Effector memory CD8-positive, alpha-beta T cell (primary cell): ENCODE data around the gene FYB2.

Experiments
- ATAC-seq: fragments of 150-1000 bp; cut with Tn5 transposase; replicated peaks from 2 replicates; pipeline ENCODE4 v1.10.0; 2021; ENCODE audit warnings: mild to moderate bottlenecking, moderate library complexity
- DNase-seq, 3 experiments: peaks; one replicate each; pipeline ENCODE4 v3.0.0; 2021
- H3K27ac Mint-ChIP-seq, 2 donors: one replicate each; pipeline ENCODE4 v1.8.0; 2022; ENCODE audit warnings: mild to moderate bottlenecking in 2 of 2, mixed read lengths in 2 of 2, moderate library complexity in 2 of 2
- H3K27me3 Mint-ChIP-seq, 2 donors: one replicate each; pipeline ENCODE4 v1.8.0; 2022; ENCODE audit warnings: mixed read lengths in 2 of 2
- H3K36me3 Mint-ChIP-seq: one replicate; pipeline ENCODE4 v1.8.0; 2022; ENCODE audit warnings: mild to moderate bottlenecking, moderate library complexity, mixed read lengths; ENCODE audit not compliant: insufficient read depth
- H3K4me1 Mint-ChIP-seq, 2 donors: one replicate each; pipeline ENCODE4 v1.8.0; 2022; ENCODE audit warnings: low read depth in 2 of 2, mixed read lengths in 2 of 2
- H3K4me3 Mint-ChIP-seq, 2 donors: one replicate each; pipeline ENCODE4 v1.8.0; 2022; ENCODE audit warnings: mild to moderate bottlenecking in 2 of 2, mixed read lengths in 2 of 2, moderate library complexity in 2 of 2
- H3K9me3 Mint-ChIP-seq, 2 donors: one replicate each; pipeline ENCODE4 v1.8.0; 2022; ENCODE audit warnings: mixed read lengths in 2 of 2
- total RNA-seq, 9 experiments: gene quantifications; one replicate each; lab custom pipeline; 2026; lab: John Stamatoyannopoulos, UW

Gene FYB2, protein sequence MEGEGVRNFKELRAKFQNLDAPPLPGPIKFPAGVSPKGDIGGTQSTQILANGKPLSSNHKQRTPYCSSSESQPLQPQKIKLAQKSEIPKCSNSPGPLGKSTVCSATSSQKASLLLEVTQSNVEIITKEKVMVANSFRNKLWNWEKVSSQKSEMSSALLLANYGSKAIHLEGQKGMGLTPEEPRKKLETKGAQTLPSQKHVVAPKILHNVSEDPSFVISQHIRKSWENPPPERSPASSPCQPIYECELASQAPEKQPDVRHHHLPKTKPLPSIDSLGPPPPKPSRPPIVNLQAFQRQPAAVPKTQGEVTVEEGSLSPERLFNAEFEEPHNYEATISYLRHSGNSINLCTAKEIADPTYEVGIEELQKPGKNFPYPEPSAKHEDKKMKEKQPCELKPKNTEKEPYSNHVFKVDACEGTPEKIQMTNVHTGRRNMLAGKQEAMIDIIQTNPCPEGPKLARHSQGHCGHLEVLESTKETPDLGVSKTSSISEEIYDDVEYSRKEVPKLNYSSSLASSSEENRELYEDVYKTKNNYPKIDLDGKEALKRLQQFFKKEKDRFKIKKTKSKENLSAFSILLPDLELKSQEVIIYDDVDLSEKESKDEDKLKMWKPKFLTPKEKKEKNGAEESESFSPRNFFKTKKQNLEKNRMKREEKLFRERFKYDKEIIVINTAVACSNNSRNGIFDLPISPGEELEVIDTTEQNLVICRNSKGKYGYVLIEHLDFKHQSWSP
- total RNA-seq, result 0 to 0.06 (median 0) reads per million in 9 experiments

DNA sequence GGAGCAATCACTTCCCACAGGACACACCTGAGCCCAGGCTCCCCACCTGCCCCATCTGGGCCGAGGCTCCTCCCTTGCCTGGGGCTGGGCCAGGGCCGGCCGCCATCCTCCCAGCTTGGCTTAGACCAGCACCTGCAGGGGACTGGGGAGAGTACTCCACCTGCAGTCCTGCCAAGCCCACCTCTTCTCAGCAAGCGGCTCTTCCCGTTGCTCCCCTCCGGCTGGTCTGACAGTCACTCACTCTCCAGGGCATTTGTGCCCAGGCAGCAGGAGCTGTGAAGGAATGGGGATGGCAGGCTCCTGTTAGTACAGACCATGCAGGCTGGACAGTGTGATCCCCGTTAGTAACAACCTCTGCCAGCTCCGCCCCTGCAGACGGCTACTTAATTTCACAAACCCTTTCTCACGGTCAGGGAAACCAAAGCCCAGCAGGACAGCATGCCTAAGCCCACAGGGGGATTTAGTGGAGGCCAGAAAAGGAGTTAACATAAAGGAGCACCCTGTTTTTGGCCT is at the start of gene FYB2:
TSS of gene FYB2 (minus strand) at position 18 of the 513 bp plus-strand sequence. CDS start 114 bp downstream, outside the sequence.
- ATAC-seq (no peak), DNase-seq (no peak)
- Mint-ChIP-seq H3K36me3 (no peaks in the 10 kb centered on the region), H3K27me3 (peaks cover 38 to 66% of the 10 kb centered on the region in 2 donors), H3K4me1 (no peaks in the 10 kb centered on the region), H3K4me3 (no peak within 1 kb of the TSS), H3K27ac (no peak within 1 kb of the TSS), H3K9me3 (peaks cover 0 to 6% of the 10 kb centered on the region in 2 donors)

DNA sequence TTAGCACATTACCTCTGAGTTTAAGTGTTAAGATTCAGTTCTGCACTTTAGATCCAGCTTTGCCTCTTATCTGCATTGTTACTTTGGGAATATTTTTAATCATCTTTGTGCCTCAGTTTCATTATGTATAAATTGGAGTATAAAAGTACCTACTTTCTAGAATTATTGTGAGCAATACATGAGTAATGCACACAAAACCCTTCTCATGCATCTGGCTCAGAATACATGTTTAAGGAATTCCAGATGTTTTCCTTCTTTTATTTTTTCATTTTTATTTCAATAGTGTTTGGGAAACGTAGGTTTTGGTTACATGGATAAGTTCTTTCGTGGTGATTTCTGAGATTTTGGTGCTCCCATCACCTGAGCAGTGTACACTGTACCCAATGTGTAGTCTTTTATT is 49.6 kb upstream of the FYB2 start:
- Mint-ChIP-seq H3K4me3 (no peak overlapping the region), H3K4me1 (no peaks in the 10 kb centered on the region), H3K27ac (no peak overlapping the region), H3K36me3 (no peaks in the 10 kb centered on the region), H3K9me3 (peaks cover 0 to 4% of the 10 kb centered on the region in 2 donors), H3K27me3 (peaks cover 18 to 29% of the 10 kb centered on the region in 2 donors)
- ATAC-seq, result no peak
- DNase-seq, result no peak

DNA sequence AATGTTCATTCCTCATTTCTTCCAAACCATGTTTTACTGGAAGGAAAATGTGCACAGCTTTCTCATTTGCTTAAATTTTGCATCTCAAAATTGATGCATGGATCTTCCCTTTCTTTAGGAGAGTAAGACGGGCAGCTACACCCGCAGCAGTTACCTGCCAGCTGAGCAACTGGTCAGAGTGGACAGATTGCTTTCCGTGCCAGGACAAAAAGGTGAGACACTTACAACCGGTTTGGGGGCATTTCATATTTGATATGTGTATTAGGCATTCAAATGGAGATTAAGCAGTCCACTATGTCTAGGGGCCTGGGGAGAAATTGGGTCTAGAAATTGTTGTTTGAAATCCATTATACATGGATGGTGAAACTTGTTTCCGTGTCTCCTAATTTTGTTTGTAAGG is 48.3 kb upstream of the FYB2 start:
- Mint-ChIP-seq H3K27ac (no peak overlapping the region), H3K27me3 (peaks cover 18 to 29% of the 10 kb centered on the region in 2 donors), H3K9me3 (peaks cover 0 to 4% of the 10 kb centered on the region in 2 donors), H3K36me3 (no peaks in the 10 kb centered on the region), H3K4me3 (no peak overlapping the region), H3K4me1 (no peaks in the 10 kb centered on the region)
- ATAC-seq, result no peak
- DNase-seq, result no peak

DNA sequence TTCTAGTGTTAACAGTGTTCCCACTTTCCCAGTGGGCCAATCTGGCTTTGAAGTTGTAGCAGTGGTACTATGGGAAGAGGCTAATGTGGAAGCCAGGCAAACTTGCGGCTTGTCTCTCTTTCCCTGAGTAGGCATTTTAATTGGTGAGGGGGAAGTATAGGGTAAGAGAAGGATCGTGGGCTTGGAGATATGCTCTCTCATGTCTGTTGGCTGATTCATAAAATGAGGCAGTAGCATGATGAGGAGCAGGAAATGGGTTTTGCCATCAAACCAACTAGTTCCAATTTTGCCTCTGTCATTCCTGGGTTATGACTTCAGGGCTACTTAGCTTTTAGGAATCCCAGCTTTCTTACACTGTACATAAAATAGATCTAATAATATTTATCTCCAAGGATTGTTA is 47.5 kb upstream of the FYB2 start:
- Mint-ChIP-seq H3K4me1 (no peaks in the 10 kb centered on the region), H3K4me3 (no peak overlapping the region), H3K9me3 (peaks cover 0 to 4% of the 10 kb centered on the region in 2 donors), H3K27ac (no peak overlapping the region), H3K27me3 (peaks cover 18 to 29% of the 10 kb centered on the region in 2 donors), H3K36me3 (no peaks in the 10 kb centered on the region)
- DNase-seq (no peak), ATAC-seq (no peak)

DNA sequence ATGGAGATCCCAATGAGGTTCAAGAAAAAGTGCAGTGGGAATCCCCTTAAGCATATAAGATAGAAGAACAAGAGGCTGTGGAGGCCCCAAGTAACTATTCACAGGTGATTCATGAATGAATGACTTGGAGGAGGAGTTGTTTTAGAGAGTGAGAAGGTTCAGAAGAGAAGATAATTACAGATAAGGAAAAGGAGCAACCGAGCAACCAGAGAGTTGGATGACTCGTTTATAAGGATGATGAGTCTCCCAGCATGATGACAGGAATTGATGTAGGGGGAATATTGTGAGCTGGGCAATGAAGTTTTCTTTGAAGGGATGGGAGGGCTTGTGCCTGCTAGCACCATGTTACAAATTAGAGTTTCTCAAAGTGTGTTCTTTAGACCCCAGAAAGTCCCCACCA is 45.2 kb upstream of the FYB2 start:
- ATAC-seq (no peak), DNase-seq (no peak)
- peaks cover 0 to 6% of the 10 kb centered on the region in 2 donors for H3K9me3 Mint-ChIP-seq
- H3K27ac Mint-ChIP-seq, result no peak overlapping the region
- H3K4me1 Mint-ChIP-seq, result no peaks in the 10 kb centered on the region
- peaks cover 8 to 19% of the 10 kb centered on the region in 2 donors for H3K27me3 Mint-ChIP-seq
- H3K4me3 Mint-ChIP-seq, result no peak overlapping the region
- H3K36me3 Mint-ChIP-seq, result no peaks in the 10 kb centered on the region

DNA sequence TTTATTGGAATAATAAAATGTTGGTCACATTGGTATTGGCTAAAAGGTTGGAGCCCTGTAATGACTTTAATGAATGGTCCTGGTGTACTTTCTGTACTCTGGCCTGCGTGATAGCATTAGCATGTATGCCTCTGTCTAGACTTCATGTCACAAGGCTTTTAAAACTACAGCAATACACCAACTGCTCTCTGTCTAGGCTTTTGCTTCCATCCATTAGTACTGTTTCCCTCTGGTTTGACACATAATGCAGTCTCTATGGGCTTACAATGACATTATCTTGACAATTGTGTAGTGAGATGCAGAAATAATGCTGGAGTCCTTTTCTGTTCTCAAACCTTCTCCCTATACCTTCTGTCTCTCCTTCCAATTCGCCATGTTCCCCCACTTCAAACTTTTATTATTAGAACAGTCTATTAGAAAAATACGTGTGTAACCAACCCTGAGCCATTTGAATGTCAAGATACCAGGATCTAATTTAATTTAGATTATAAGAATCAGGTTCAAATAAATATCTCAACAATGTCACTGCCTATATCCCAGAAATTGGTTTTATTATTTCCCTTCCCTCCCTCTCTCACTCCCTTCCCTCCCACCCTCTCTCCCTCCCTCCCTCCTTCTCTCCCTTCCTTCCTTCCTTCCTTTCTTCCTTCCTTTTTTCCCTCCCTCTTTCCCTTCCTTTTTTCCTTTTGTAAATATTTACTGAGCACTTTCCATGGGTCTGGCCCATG is 44.2 kb upstream of the FYB2 start:
- Mint-ChIP-seq H3K4me1 (no peaks in the 10 kb centered on the region), H3K9me3 (peaks cover 0 to 6% of the 10 kb centered on the region in 2 donors), H3K4me3 (no peak overlapping the region), H3K27me3 (peaks cover 7 to 15% of the 10 kb centered on the region in 2 donors), H3K36me3 (no peaks in the 10 kb centered on the region), H3K27ac (no peak overlapping the region)
- DNase-seq (no peak), ATAC-seq (no peak)

DNA sequence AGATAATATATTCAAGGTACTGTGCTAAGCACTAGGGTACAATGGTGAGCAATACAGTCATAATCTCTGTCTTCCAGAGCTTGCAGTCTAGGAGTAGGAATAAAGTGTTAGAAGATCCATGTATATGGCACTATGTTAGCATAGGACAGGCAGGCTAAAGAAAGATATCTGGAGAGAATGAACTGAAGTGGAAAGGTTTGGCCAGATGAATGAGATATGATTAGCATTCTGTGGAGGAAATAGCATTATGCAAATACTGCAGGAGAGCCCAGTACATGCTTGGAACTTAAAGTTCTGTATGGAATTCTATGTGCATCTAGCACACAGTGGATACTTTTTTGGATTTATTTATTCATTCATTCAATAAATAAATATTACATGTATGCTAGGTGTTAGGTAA is 40.1 kb upstream of the FYB2 start:
- Mint-ChIP-seq H3K27ac (no peak overlapping the region), H3K4me3 (no peak overlapping the region), H3K27me3 (peaks cover 0 to 4% of the 10 kb centered on the region in 2 donors), H3K9me3 (peaks cover 0 to 4% of the 10 kb centered on the region in 2 donors), H3K36me3 (no peaks in the 10 kb centered on the region), H3K4me1 (no peaks in the 10 kb centered on the region)
- ATAC-seq (no peak), DNase-seq (no peak)

DNA sequence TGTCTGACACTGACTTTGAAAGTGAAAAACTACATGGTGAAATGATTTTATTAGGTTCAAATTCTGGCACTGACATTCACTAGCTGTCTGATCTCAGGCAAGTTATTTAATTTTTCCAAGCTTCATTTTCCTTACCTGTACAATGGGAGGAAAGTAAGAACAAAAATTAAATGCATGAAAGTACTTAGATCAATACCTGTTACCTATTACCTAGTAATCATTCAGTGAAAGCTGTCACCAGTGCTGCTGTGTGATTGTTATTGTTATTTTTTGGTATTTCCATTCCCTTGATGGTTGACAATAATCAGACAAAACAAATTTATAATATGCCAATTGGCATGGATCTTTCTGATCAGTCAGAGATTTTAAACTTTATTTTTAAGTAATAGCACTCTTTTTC is 37.0 kb upstream of the FYB2 start:
- no peaks in the 10 kb centered on the region for H3K36me3 Mint-ChIP-seq
- no peak for ATAC-seq
- no peak for DNase-seq
- no peak overlapping the region for H3K27ac Mint-ChIP-seq
- H3K4me1 Mint-ChIP-seq, result no peaks in the 10 kb centered on the region
- peaks cover 6 to 7% of the 10 kb centered on the region in 2 donors for H3K27me3 Mint-ChIP-seq
- peaks cover 0 to 2% of the 10 kb centered on the region in 2 donors for H3K9me3 Mint-ChIP-seq
- H3K4me3 Mint-ChIP-seq, result no peak overlapping the region

DNA sequence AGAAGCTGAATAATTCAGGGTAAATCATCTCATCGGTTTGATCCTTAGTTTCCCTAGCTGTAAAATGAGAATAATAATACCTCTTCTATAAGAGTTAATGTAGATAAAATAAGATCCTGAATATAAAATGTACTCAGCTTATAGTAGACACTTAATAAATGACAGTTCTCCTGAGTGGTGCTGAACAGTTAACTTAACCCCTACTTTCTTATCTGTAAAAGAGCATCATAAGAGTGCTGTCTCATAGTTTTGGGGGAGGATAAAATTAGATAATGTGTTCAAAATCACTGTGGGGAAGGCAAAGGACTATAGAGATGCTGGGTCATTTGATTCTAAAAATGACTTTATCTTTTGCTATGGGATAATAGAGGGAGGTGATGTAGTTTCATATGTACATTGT is 36.0 kb upstream of the FYB2 start:
- Mint-ChIP-seq H3K9me3 (no peaks in the 10 kb centered on the region), H3K27me3 (peaks cover 6 to 7% of the 10 kb centered on the region in 2 donors), H3K27ac (no peak overlapping the region), H3K4me1 (no peaks in the 10 kb centered on the region), H3K36me3 (no peaks in the 10 kb centered on the region), H3K4me3 (no peak overlapping the region)
- ATAC-seq (no peak), DNase-seq (no peak)

DNA sequence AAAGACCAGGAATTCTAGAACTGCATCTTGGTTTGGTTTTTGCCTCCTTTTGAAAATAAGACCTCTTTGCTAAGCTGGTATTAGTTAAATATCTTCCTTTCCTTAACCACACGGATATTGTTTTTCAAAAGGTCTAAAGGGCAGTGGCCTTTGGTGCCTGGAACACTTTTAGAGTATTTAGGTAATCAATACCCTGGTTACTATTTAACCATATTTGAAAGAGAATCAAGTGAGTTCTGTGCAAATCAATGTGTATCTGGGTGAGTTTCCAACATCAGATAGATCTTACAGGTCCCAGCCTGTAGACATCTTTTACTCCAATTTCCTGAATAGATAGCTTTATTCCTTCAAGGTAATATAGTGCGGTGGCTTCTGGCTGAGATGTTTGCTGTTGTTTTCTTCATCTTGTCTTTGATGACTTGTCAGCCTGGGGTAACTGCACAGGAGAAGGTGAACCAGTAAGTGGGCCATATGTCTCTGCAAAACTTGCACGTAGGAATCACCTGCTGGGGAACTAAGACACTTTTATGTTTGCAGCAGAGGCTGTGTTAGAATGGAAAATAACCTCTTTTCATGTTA is 35.4 kb upstream of the FYB2 start, which contains the start of gene C8A:
TSS of gene C8A (plus strand) at position 277 of the 579 bp plus-strand sequence. CDS start at position 382, 105 bp downstream.
- Mint-ChIP-seq H3K4me1 (no peaks in the 10 kb centered on the region), H3K9me3 (no peaks in the 10 kb centered on the region), H3K27me3 (peaks cover 6 to 7% of the 10 kb centered on the region in 2 donors), H3K4me3 (no peak within 1 kb of the TSS), H3K27ac (no peak within 1 kb of the TSS), H3K36me3 (no peaks in the 10 kb centered on the region)
- ATAC-seq (no peak), DNase-seq (no peak)

DNA sequence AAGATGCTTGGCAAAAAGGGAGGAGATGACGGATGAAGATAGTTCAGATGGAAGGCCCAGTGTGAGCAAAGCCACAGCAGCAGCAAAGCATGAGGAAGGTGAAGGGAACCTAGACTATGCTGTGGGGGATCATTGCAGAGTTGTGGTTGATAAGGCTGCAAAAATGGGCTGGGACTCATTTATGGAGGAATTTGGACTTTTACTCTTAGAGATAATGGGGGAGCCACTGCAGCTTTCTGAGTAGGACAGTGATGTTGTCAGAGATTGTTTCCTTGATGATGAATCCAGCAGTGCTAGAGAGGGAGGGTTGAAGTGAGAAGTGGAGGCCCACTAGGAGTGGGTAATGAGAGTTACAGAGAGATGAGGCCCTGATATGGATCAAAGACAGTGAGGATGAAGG is 33.3 kb upstream of the FYB2 start:
- H3K4me1 Mint-ChIP-seq, result no peaks in the 10 kb centered on the region
- H3K4me3 Mint-ChIP-seq, result no peak overlapping the region
- peaks cover 10 to 12% of the 10 kb centered on the region in 2 donors for H3K27me3 Mint-ChIP-seq
- H3K27ac Mint-ChIP-seq, result no peak overlapping the region
- H3K9me3 Mint-ChIP-seq, result no peaks in the 10 kb centered on the region
- DNase-seq (no peak), ATAC-seq (no peak)
- no peaks in the 10 kb centered on the region for H3K36me3 Mint-ChIP-seq

DNA sequence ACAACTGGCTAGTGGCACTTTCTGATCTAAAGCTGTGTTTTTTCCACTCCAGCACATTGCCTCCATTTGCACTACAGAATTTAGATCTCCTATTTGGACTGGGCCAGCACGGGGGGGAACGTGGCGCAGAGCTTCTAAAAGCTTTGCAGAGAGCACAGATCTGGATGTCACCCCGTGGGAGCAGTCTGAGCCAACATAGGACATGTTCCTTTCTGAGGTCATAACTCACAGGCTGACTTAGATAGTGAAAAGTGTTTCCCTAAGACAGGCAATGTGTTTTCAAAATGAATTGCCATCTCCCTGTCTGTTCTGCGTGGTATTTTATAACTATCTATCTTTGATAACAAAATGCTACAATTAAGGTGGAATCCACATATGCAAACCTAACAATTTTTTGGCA is 31.7 kb upstream of the FYB2 start:
- no peak overlapping the region for H3K27ac Mint-ChIP-seq
- H3K4me3 Mint-ChIP-seq, result no peak overlapping the region
- no peak for DNase-seq
- H3K36me3 Mint-ChIP-seq, result no peaks in the 10 kb centered on the region
- H3K27me3 Mint-ChIP-seq, result peaks cover 12 to 24% of the 10 kb centered on the region in 2 donors
- no peaks in the 10 kb centered on the region for H3K4me1 Mint-ChIP-seq
- H3K9me3 Mint-ChIP-seq, result no peaks in the 10 kb centered on the region
- ATAC-seq, result no peak

DNA sequence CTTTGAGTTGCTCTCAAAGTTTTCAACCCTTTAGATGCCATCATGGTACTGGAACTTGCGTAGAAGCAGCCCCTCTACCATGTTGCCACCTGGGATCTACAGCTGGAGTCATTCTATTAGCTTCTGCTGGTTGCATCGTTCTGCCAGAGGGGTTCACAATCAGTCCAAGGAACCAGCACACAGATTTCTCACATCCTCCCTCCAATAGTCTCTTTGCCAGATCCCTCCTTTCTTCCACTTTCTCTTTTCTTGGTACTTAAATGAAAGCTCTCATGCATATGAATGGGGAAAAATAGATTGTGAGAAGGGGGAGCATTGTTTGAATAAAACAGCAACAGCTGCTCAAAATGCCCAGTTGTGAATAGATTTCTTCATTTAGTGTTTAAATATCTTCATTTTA is 31.2 kb upstream of the FYB2 start:
- no peak for DNase-seq
- H3K4me3 Mint-ChIP-seq, result no peak overlapping the region
- ATAC-seq, result no peak
- no peaks in the 10 kb centered on the region for H3K4me1 Mint-ChIP-seq
- no peak overlapping the region for H3K27ac Mint-ChIP-seq
- H3K36me3 Mint-ChIP-seq, result no peaks in the 10 kb centered on the region
- no peaks in the 10 kb centered on the region for H3K9me3 Mint-ChIP-seq
- H3K27me3 Mint-ChIP-seq, result peaks cover 12 to 30% of the 10 kb centered on the region in 2 donors
